Stimulated activated CD8-positive, alpha-beta memory T cell treated with anti-CD3 and anti-CD28 coated beads, Interleukin-2, amount 100 ng/mL, for 48 hours (primary cell): ENCODE results near the gene ZBTB11.
A peak's percentile ranks its signal among the peaks of the same experiment; 100 is the strongest.
"Not testable (repeated sequence)": the region's sequence is repeated elsewhere in the genome, so short reads cannot be mapped to it uniquely, and the experiment has no call there.

Experiments
- DNase-seq, 2 donors: peaks; one replicate each; pipeline ENCODE4 v3.0.0-alpha.2; 2020; ENCODE audit warnings: low read depth in 2 of 2

Gene ZBTB11, protein sequence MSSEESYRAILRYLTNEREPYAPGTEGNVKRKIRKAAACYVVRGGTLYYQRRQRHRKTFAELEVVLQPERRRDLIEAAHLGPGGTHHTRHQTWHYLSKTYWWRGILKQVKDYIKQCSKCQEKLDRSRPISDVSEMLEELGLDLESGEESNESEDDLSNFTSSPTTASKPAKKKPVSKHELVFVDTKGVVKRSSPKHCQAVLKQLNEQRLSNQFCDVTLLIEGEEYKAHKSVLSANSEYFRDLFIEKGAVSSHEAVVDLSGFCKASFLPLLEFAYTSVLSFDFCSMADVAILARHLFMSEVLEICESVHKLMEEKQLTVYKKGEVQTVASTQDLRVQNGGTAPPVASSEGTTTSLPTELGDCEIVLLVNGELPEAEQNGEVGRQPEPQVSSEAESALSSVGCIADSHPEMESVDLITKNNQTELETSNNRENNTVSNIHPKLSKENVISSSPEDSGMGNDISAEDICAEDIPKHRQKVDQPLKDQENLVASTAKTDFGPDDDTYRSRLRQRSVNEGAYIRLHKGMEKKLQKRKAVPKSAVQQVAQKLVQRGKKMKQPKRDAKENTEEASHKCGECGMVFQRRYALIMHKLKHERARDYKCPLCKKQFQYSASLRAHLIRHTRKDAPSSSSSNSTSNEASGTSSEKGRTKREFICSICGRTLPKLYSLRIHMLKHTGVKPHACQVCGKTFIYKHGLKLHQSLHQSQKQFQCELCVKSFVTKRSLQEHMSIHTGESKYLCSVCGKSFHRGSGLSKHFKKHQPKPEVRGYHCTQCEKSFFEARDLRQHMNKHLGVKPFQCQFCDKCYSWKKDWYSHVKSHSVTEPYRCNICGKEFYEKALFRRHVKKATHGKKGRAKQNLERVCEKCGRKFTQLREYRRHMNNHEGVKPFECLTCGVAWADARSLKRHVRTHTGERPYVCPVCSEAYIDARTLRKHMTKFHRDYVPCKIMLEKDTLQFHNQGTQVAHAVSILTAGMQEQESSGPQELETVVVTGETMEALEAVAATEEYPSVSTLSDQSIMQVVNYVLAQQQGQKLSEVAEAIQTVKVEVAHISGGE

DNA sequence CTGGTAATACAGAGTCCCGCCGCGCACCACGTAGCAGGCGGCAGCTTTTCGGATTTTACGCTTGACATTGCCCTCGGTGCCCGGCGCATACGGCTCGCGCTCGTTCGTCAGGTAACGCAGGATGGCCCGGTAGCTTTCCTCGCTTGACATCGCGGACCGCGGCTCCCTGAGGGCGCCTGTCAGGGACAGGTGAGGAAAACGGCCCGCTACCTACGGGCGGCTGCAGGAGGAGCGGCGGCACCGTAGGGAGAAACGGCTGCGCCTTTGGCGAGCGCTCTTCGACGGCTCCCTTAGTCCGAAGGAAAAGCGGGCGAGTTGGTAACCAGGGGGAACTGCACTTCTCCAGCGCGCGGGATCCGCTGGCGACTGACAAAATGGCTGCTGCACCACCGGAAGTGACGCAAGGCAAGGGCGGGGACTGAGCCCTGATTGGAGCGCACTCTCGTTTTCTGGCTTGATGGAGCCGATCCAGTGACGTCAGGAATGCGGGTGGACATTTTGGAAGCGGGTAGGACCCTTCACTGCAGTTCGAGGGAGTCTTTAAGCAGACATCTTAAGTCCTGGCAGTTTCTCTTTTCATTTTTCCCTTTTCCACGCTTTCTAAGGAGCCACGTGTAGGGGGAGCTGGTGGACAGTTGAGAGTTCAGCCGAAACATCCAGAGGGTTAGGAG is at the start of gene ZBTB11:
Gene ZBTB11, minus strand, starts transcription at position 368 of the 671 bp plus-strand sequence. Its CDS starts 218 bp downstream, at position 150.
- DNase-seq = peak; percentile 98 to 100

DNA sequence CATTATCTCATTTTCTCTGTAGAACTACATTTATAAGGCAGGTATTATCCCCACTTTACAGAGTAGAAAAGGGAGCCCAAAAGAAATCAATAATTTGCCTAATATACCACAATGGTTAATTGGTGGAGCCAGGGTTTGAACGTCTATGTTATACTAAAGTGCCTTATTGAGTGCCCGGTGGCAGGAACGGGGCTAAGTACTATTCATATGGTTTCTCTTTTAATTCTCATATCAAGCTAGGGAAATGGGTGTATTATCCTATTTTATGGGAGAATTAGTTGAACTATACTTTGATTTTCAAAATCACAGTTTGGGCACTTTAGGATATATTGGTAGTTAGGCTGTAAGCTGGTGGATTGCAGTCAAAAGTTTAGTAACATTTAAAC is 49.0 kb upstream of the ZBTB11 start:
- no peak for DNase-seq

DNA sequence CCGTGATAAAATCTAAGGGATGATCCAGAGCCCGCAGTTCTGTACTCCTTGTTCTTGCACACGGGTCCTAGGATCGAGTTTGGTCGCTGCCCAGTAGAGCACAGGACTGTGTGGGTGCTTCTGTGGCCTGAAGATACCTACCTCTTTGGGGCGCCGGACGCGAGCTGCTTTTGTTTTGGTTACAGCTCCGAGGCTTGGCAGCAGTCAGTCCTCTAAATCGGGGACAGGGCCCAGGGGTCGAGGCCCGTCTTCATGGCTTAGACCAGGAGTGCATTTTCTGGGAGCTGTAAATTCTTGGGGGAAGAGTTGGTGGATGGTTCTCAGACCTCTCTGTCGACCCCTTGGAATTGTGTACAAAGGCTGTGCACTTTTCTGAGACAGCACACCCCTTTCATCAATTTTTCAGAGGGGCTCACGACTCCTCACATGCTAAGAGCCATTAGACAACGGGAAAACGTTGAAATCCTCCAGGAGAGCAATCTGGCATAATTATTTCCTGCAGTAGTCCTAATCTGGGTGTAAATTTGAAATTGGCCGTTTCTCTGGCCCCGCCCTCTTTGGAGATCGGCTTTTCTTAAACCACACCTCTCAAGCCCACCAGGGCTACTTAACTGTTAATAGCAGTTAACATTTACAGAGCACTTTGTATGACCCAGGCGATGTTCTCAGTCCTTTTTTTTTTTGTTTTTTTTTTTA is 48.4 kb upstream of the ZBTB11 start:
- DNase-seq = peak in 1 of 2 donors; percentile 23

DNA sequence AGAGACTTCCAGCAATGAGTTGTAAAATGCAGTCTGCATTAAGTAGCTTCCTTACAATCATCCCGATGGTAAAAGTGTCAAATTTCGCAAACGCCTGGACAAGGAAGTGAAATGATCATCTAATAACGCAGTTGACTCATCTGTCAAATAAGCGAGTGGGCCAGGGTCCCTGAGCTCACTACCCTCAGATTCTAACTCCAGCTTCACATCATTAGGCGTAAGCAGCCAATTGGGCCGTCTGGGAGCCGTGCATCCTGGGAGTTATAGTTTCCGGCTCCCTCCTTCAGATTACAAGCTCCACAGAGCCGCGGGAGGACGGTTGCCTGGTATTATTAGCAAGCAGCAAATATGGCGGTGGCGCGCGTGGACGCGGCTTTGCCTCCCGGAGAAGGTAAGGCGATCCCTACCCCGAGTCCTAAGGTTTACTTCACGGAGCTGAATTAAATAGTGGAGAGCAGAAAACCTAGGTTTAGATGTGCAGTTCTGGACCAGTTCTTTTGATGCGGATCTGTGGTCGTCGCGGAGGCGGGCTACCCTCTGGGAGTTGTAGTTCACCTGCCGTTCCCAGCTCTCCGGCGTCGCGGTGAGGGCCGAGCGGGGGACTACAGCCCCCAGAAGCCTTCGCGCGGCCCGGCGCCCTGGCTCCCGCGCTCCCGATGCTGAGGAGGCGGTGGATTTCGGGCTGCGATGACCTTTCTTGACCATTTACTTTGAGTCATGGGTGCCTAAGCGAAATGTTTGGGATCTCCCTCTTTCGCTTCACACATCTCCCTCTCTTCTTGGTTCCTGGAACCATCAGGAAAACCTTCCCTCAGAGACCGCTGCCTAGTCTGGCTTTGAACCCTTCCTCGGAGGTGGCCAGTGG is 47.6 kb upstream of the ZBTB11 start, which contains the start of gene CEP97:
Gene CEP97, plus strand, starts transcription at position 286 of the 865 bp plus-strand sequence. Its CDS starts 63 bp downstream, at position 349.
- DNase-seq = peak; percentile 83 to 87

DNA sequence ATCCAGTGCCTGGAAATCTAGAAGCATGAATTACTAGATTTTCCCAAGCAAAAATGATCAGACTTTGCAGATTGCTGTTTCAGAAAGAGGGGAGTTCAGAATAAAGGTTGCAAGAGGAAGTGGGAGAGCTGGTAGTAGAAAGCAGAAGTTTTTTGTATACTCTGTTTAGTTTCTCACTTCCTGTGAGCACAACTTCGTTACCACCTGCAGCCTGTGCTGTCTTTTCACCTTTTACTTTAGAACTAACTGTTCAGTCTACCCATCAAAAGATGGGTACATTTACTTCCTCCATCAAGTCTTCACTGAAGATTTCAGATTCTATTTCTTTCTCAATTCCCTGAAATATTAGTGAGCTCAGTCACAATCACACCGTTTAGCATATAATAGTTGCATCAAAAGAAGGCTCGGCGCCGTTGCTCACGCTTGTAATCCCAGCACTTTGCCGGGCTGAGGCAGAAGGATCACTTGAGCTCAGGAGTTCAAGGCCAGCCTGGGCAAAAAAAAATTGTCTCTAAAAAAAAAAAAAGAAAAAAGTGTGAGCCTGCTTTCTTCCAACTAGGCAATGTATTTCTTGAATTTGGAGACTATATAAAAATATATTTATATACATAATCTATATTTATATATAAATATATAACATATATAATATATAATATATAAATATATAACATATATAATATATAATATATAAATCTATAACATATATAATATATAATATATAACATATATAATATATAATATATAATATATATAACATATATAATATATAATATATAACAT is 45.7 kb upstream of the ZBTB11 start:
- DNase-seq = no peak

DNA sequence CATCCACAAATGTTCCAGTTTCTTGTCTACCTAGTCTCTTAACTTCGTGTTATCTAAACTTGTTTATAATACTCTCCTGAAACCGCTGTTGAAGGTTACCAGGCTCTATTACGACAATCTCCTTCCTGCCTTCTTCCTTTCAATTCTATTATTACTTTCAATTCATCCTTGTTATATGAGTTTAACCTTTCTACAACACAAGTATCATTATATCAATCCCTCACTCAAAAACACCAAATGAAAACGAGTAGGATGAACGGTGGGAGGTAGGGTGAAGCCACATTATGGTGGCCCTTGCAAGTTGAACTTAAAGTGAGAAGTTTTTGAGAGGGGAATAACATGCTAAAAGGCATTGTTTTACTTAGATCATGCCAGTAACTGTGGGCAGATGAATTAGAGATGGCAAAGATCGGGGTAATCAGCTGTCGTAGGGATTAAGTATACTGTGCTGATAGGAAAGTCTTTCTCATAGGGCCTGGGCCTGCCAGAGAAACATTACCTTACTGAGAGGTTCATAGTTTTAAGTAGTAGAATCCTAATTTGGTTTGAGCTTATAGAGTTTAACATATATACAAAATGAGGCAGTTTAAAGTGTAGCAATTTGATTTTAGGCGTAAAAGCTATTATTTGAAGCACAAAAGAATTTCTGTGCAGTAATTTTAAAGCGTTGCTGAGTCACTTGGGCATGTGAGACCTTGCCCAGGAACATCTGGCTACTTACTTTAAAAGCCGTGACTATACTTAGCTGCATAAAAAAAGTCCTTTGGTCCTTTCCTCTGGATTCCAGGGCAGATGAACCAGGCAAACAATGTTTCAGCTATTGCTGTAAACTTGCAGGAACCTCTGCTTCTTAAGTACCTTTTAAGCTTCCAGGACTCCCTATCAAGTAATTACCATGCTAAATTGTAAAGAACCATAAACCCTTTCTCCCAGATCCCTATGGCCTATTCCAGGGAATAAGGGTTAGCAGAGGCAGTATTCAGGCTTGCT is 44.2 kb upstream of the ZBTB11 start:
- DNase-seq = no peak

DNA sequence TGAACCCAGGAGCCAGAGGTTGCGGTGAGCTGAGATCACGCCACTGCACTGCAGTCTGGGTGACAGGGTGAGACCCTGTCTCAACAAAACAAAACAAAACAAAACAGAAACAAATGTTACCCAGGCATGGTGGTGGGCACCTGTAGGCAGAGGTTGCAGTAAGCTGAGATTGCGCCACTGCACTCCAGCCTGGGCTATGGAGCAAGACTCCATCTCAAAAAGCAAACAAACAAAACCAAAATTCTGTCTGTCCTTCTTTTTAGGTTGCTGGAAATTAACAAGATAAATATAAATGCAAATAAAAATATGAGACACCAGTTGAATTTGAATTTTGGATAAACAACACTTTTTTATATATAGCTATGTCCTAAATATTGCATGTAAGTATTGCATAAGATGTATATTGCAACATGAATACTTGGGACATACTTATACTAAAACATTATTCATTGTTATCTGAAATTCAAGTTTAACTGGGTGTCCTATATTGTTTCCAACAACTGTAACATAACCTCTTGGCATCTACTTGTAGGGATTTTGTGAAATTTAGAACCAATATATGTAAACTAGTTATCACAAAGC is 42.8 kb upstream of the ZBTB11 start:
- no peak for DNase-seq

DNA sequence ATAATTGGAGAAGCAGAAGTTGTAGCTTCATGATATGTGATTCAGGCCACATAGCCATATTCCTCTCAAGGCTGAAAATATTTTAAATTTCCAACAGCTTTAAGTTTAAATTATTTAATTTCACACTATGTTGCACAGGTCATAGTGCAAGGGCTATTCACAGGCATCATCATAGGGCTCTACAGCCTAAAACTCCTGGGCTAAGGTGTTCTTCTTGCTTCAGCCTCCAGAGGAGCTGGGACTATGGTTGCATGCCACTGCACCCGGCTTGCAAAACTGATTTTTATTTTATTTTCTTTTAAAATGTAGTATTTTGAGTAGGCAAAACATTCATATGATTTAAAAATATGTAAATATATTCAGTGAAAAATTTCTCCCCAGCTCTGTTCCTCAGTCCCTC is 41.5 kb upstream of the ZBTB11 start:
- DNase-seq = no peak

DNA sequence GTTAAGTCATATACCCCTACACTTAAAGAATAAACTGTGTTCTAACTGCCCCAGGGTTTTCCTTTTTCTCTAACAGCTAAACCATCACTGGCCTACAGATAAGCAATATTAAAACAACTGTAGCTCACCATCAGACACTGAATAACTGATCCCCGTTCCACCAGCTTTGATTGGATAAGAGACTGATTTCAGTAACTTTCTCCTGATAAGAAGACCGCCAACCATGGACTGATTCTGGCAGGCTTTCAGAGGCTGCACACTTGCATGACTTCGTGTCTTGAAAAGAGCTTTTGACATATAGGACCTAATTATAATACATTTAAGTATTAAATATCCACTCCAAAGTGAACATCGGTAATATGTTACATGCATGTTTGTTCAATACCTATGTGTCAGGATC is 32.2 kb upstream of the ZBTB11 start:
- DNase-seq = no peak

DNA sequence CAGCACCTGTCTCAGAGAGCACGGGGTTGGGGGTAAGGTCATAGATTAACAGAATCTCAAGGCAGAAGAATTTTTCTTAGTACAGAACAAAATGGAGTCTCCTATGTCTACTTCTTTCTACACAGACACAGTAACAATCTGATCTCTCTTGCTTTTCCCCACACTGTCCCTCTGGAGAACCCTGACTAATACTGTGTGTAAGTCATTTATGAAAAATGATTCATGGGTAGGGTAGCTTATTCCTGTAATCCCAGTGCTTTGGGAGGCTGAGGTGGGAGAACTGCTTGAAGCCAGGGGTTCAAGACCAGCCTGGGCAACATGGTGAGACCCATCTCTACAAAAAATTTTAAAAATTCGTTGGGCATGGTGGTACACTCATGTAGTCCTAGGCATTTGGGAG is 27.7 kb upstream of the ZBTB11 start:
- DNase-seq = not testable (repeated sequence)

DNA sequence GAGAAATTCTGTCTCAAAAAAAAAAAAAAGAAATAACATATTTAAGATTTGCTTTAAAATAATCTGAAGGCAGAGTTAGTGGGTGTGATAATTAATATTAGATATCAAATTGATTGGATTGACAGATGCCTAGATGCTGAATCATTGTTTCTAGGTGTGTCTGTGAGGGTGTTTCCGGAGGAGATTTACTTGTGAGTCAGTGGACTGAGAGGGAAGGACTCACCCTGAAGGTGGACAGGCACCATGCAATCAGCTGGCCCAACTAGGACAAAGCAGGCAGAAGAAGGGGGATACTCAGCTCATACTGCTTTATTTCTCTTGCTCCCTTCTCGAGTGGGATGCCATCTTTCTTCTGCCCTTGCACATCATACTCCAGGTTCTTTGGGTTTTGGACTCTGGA is 26.2 kb upstream of the ZBTB11 start:
- DNase-seq = no peak

DNA sequence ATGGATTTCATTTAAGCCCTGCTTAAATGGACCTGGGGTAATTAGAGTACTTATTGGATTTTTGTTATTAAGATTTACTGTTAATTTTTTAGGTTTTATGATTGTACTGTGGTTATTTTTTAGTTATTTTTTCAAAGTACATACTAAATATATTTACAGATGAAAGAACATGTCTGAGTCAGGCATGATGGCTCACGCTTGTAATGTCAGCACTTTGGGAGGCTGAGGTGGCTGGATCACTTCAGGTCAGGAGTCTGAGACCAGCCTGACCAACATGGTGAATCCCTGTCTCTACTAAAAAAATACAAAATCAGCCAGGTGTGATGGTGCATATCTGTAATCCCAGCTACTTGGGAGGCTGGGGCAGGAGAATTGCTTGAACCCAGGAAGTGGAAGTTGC is 25.8 kb upstream of the ZBTB11 start:
- no peak for DNase-seq

DNA sequence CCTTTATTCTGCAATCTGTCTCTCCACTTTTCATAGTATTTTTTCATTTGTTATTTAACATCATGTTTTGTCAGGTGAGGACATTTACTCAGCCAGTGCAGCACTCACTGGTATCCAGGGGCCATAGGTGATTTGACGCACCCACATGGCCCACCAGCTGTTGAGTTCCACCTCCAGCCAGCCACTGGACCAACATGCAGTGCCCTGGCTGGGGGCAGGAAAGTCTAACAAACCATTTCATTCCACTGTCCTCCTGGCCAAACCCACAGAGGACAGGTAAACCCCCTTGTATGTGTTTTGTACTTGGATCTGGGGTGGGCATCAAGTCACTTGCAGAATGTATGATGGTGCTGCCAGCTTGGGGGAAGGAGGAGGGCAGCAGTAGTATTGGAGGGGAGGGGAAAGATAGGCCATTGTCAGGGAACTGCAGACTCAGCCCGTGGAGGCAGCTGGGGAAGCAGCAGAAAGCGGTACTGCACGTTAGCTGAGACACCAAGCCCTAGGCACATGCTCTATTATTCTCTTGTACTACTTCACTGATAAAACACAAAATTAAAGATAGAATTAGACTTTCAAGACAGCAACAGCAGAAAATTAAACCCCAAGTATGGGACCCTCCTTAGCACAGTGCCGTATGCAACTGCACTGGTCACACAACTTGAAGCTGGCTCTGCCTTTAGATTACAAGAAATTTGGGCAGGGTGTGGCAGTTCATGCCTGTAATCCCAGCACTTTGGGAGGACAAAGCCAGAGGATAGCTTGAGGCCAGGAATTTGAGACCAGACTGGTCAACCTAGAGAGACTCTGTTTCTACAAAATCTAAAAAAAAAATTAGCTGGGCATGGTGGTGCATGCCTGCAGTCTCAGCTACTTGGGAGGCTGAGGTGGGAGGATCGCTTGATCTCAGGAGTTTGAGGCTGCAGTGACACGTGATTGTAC is 25.0 kb upstream of the ZBTB11 start:
- no peak for DNase-seq

DNA sequence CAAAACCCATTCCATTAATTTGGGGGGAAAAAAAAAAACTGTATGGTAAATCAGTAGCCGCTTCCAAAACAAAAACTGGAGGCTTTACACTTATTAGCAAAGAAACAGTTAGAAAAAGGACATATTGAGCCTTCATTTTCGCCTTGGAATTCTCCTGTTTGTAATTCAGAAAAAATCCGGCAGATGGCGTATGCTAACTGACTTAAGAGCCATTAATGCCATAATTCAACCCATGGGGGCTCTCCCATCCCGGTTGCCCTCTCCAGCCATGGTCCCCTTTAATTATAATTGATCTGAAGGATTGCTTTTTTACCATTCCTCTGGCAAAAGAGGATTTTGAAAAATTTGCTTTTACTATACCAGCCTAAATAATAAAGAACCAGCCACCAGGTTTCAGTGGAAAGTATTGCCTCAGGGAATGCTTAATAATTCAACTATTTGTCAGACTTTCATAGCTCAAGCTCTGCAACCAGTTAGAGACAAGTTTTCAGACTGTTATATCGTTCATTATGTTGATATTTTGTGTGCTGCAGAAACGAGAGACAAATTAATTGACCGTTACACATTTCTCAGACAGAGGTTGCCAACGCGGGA is 18.9 kb upstream of the ZBTB11 start:
- DNase-seq = no peak

DNA sequence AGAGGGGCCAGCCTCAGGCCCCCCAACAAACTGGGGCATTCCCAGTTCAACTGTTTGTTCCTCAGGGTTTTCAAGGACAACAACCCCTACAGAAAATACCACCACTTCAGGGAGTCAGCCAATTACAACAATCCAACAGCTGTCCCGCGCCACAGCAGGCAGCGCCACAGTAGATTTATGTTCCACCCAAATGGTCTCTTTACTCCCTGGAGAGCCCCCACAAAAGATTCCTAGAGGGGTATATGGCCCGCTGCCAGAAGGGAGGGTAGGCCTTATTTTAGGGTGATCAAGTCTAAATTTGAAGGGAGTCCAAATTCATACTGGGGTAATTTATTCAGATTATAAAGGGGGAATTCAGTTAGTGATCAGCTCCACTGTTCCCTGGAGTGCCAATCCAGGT is 17.9 kb upstream of the ZBTB11 start:
- not testable (repeated sequence) for DNase-seq

DNA sequence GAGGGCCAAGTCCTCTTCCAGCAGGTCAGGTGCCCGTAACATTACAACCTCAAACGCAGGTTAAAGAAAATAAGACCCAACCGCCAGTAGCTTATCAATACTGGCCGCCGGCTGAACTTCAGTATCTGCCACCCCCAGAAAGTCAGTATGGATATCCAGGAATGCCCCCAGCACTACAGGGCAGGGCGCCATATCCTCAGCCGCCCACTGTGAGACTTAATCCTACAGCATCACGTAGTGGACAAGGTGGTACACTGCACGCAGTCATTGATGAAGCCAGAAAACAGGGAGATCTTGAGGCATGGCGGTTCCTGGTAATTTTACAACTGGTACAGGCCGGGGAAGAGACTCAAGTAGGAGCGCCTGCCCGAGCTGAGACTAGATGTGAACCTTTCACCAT is 16.6 kb upstream of the ZBTB11 start:
- DNase-seq = not testable (repeated sequence)
